Measurements from ENCODE around the gene UBE2Q1.

- no peak for TF ChIP-seq CTCF (IDR thresholded peaks at IDR 0.05; ENCODE audit: low read depth, low read length)
- TF ChIP-seq EZH2phosphoT487 (IDR thresholded peaks at IDR 0.05; ENCODE audit: low read depth): no peak
Measured at GRCh38 chr1:154501423-154502065, 56.9 kb downstream of the UBE2Q1 start.

Data from OCI-LY3 (cell line).